Sigmoid colon (tissue), 7 donors: Measurements from ENCODE around the gene MRPL36. TPM values are rescaled to one million over a fixed set of nuclear protein-coding genes. Genes with fewer than 3 reads are reported as not detected.

Source experiments
- DNase-seq: peaks from one replicate; pipeline ENCODE4 v3.0.0-alpha.2; 2019
- H3K27ac ChIP-seq, 4 donors: fragments of 200-600 bp; sonication (generic); one replicate each; pipeline ENCODE4 v1.5.1; 2016 to 2019; ENCODE audit warnings: mild to moderate bottlenecking in 1 of 4
- H3K27me3 ChIP-seq, 3 donors: fragments of 200-600 bp; sonication (generic); one replicate each; pipeline ENCODE4 v1.5.1; 2019; ENCODE audit warnings: mild to moderate bottlenecking in 1 of 3
- H3K36me3 ChIP-seq, 4 donors: fragments of 200-600 bp; sonication (generic); one replicate each; pipeline ENCODE4 v1.5.1; 2016 to 2019
- H3K4me1 ChIP-seq, 4 donors: fragments of 200-600 bp; sonication (generic); one replicate each; pipeline ENCODE4 v1.5.1; 2017 to 2019
- H3K4me3 ChIP-seq, 4 donors: fragments of 200-600 bp; sonication (generic); one replicate each; pipeline ENCODE4 v1.5.1; 2017 to 2019; ENCODE audit warnings: mild to moderate bottlenecking in 2 of 4, moderate library complexity in 1 of 4
- H3K9me3 ChIP-seq, 4 donors: fragments of 200-600 bp in 3 of 4; sonication (generic) in 3 of 4; one replicate each; pipeline versions ENCODE4 v1.5.1 to v1.6.1; 2013 to 2019
- CTCF ChIP-seq, 4 experiments: fragments of 450-650 bp in 3 of 4; fragments of 200-600 bp in 1 of 4; IDR thresholded peaks; one replicate each; pipeline ENCODE4 v1.5.1; 2016 to 2019; ENCODE audit warnings: antibody characterized with exemption in 4 of 4, mild to moderate bottlenecking in 3 of 4, moderate library complexity in 2 of 4
- EP300 ChIP-seq, 4 donors: sonication (generic); formaldehyde crosslinking; IDR thresholded peaks; one replicate each; pipeline ENCODE4 v1.6.1; 2017; ENCODE audit warnings: antibody characterized with exemption in 4 of 4
- POLR2A ChIP-seq, 2 donors: fragments of 450-650 bp; IDR thresholded peaks; one replicate each; pipeline ENCODE4 v1.6.1; 2016; ENCODE audit warnings: antibody characterized with exemption in 2 of 2, mild to moderate bottlenecking in 2 of 2, moderate library complexity in 2 of 2
- POLR2AphosphoS5 ChIP-seq, 4 donors: sonication (generic); formaldehyde crosslinking; IDR thresholded peaks; one replicate each; pipeline ENCODE4 v1.6.1; 2017; ENCODE audit warnings: antibody characterized with exemption in 4 of 4
- WGBS, 2 donors: extraction: QIAGEN DNeasy Blood & Tissue Kit; methylation state at CpG; one replicate each; pipeline ENCODE4 v1.1.7; 2013; 5-methylcytosine and 5-hydroxymethylcytosine counted together
- intact Hi-C: fragments of 100-400 bp; cut with DNase I; formaldehyde crosslinking; loops from one replicate; pipeline ENCODE4 v1.15.1; 2023
- polyA plus RNA-seq, 3 donors: library from polyadenylated mRNA; stranded (reverse); fragments of 200-250 nt; gene quantifications; one replicate each; pipeline ENCODE4 v1.2.3, GENCODE V29; 2013
- total RNA-seq, 4 donors: library from RNA; depleted of rRNA; stranded (reverse); fragments of >200 nt; gene quantifications; one replicate each; pipeline ENCODE4 v1.1.0, GENCODE V29; 2016
- donor health status: healthy with polysubstance abuse.
- donor health status: Bipolar disorder and iron deficiency.
- donor health status: healthy.

MRPL36 gene
- total and polyA plus RNA-seq, 7 donors = 32.4 to 77.9 (median 59.4) TPM

GRCh38 chr5:1764606-1764960 lies 35.1 kb downstream of the MRPL36 start:
- Histone ChIP-seq H3K27me3 (peaks cover 0 to 57% (median 22%) of the 10 kb centered on the region in 3 donors), H3K4me3 (no peak overlapping the region), H3K9me3 (no peaks in the 10 kb centered on the region), H3K27ac (no peak overlapping the region), H3K4me1 (no peaks in the 10 kb centered on the region), H3K36me3 (no peaks in the 10 kb centered on the region)
- DNase-seq = peak; percentile 5
- TF ChIP-seq POLR2A (IDR thresholded peaks at IDR 0.05) (no peak), POLR2AphosphoS5 (IDR thresholded peaks at IDR 0.05) (no peak), CTCF (IDR thresholded peaks at IDR 0.05) (no peak), EP300 (IDR thresholded peaks at IDR 0.05) (no peak)
- WGBS, 2 donors = 76 to 77% methylated on average over 11 of the region's 11 CpGs
- intact Hi-C loops = no loop called here

GRCh38 chr5:1763960-1764605 lies 35.6 kb downstream of the MRPL36 start:
- no peaks in the 10 kb centered on the region for H3K36me3 ChIP-seq
- intact Hi-C loops = no loop called here
- TF ChIP-seq POLR2AphosphoS5 (IDR thresholded peaks at IDR 0.05) = no peak
- TF ChIP-seq CTCF (IDR thresholded peaks at IDR 0.05) = no peak
- no peak for TF ChIP-seq EP300 (IDR thresholded peaks at IDR 0.05)
- TF ChIP-seq POLR2A (IDR thresholded peaks at IDR 0.05) = no peak
- WGBS, 2 donors = 76 to 77% methylated on average over 32 of the region's 32 CpGs
- no peaks in the 10 kb centered on the region for H3K9me3 ChIP-seq
- peaks cover 0 to 57% (median 22%) of the 10 kb centered on the region in 3 donors for H3K27me3 ChIP-seq
- peak; percentile 48 for DNase-seq
- no peaks in the 10 kb centered on the region for H3K4me1 ChIP-seq
- no peak overlapping the region for H3K27ac ChIP-seq
- no peak overlapping the region for H3K4me3 ChIP-seq

GRCh38 chr5:1763548-1763911 lies 36.1 kb downstream of the MRPL36 start:
- WGBS, 2 donors = 32 to 34% methylated on average over 15 of the region's 15 CpGs
- peaks cover 0 to 57% (median 22%) of the 10 kb centered on the region in 3 donors for H3K27me3 ChIP-seq
- intact Hi-C loops = no loop called here

GRCh38 chr5:1762883-1763547 lies 36.6 kb downstream of the MRPL36 start:
- peak; percentile 50 for DNase-seq
- H3K36me3 ChIP-seq = no peaks in the 10 kb centered on the region
- WGBS, 2 donors = 73 to 74% methylated on average over 13 of the region's 13 CpGs
- no peak overlapping the region for H3K27ac ChIP-seq
- H3K27me3 ChIP-seq = peaks cover 0 to 55% (median 22%) of the 10 kb centered on the region in 3 donors
- intact Hi-C loops = no loop called here
- no peak for TF ChIP-seq EP300 (IDR thresholded peaks at IDR 0.05)
- TF ChIP-seq POLR2A (IDR thresholded peaks at IDR 0.05) = no peak
- TF ChIP-seq POLR2AphosphoS5 (IDR thresholded peaks at IDR 0.05) = no peak
- TF ChIP-seq CTCF (IDR thresholded peaks at IDR 0.05) = no peak
- no peak overlapping the region for H3K4me3 ChIP-seq
- H3K4me1 ChIP-seq = no peaks in the 10 kb centered on the region
- no peaks in the 10 kb centered on the region for H3K9me3 ChIP-seq

More at GRCh38 chr5:1763548-1763911, 36.1 kb downstream of the MRPL36 start:
- Histone ChIP-seq H3K4me3 (no peak overlapping the region), H3K27ac (no peak overlapping the region), H3K36me3 (no peaks in the 10 kb centered on the region), H3K9me3 (no peaks in the 10 kb centered on the region), H3K4me1 (no peaks in the 10 kb centered on the region)
- TF ChIP-seq CTCF (IDR thresholded peaks at IDR 0.05) (peak in 2 of 4 experiments; percentile 16 to 35), EP300 (IDR thresholded peaks at IDR 0.05) (no peak)
- DNase-seq = peak; percentile 60
